Bronchial epithelial cell (primary cell): ENCODE measurements around the gene TMUB1. TPM values are rescaled to one million over a fixed set of nuclear protein-coding genes. Genes with fewer than 3 reads are reported as not detected.

Source experiments
- DNase-seq: peaks from one replicate; pipeline ENCODE4 v3.0.0-alpha.2; 2010; ENCODE audit warnings: low read depth
- FAIRE-seq: peaks from 2 replicates; lab custom pipeline; 2011; peaks lifted over from hg19 to GRCh38; lab: Jason Lieb, UNC
- H3K27me3 ChIP-seq: 2 replicates; pipeline ENCODE4 v1.5.1; 2011; ENCODE audit warnings: low read length; ENCODE audit not compliant: control insufficient read depth, insufficient read depth
- H3K36me3 ChIP-seq: 2 replicates; pipeline ENCODE4 v1.5.1; 2011; ENCODE audit warnings: low read length; ENCODE audit not compliant: control insufficient read depth, insufficient read depth
- H3K4me3 ChIP-seq: 2 replicates; pipeline ENCODE4 v1.5.1; 2011; ENCODE audit warnings: mild to moderate bottlenecking, low read depth, low read length, control low read depth
- total RNA-seq: library from RNA; depleted of rRNA; stranded (reverse); fragments of >200 nt; gene quantifications from 2 replicates; pipeline ENCODE4 v1.2.1, GENCODE V29; 2014
- TF ChIP-seq, protein P1 (sequence below): IDR thresholded peaks from 2 replicates; pipeline ENCODE4 v1.5.1; 2011; ENCODE audit warnings: mild to moderate bottlenecking, moderate library complexity, low read length, control low read depth, inconsistent platforms; ENCODE audit not compliant: insufficient read depth, severe bottlenecking

The TMUB1 gene
- total RNA-seq, 1 donor from 2014 or later = 9.0 TPM

DNA sequence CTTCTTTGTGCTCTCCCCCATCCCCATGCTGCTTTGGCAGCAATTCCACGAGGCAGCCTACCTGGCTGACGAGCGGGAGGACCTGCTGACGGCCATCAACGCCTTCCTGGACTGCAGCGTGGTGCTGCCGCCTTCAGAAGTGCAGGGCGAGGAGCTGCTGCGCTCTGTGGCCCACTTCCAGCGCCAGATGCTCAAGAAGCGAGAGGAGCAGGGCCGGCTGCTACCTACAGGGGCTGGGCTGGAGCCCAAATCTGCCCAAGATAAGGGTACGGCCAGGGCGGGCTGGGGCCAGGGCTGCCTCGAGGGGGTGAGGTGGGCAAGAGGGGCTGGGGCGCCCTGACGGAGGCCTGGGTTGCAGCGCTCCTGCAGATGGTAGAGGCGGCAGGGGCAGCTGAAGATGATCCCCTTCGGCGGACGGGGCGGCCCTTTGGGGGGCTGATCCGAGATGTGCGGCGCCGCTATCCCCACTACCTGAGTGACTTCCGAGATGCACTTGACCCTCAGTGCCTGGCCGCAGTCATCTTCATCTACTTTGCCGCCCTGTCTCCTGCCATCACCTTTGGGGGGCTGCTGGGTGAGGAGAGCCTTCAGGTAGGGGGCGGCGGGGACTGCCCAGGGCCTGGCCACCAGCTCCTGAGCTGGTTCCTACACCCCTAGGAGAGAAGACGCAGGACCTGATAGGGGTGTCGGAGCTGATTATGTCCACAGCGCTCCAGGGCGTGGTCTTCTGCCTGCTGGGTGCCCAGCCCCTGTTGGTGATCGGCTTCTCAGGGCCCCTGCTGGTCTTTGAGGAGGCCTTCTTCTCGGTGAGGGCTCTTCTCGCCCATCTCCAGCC, 12.0 kb downstream of the TMUB1 start:
- no peak overlapping the region for H3K4me3 ChIP-seq
- TF ChIP-seq, protein P1, sequence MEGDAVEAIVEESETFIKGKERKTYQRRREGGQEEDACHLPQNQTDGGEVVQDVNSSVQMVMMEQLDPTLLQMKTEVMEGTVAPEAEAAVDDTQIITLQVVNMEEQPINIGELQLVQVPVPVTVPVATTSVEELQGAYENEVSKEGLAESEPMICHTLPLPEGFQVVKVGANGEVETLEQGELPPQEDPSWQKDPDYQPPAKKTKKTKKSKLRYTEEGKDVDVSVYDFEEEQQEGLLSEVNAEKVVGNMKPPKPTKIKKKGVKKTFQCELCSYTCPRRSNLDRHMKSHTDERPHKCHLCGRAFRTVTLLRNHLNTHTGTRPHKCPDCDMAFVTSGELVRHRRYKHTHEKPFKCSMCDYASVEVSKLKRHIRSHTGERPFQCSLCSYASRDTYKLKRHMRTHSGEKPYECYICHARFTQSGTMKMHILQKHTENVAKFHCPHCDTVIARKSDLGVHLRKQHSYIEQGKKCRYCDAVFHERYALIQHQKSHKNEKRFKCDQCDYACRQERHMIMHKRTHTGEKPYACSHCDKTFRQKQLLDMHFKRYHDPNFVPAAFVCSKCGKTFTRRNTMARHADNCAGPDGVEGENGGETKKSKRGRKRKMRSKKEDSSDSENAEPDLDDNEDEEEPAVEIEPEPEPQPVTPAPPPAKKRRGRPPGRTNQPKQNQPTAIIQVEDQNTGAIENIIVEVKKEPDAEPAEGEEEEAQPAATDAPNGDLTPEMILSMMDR = no peak
- DNase-seq (no peak), FAIRE-seq (no peak)
- H3K36me3 ChIP-seq = peaks cover 45% of the 10 kb centered on the region
- H3K27me3 ChIP-seq = no peaks in the 10 kb centered on the region

DNA sequence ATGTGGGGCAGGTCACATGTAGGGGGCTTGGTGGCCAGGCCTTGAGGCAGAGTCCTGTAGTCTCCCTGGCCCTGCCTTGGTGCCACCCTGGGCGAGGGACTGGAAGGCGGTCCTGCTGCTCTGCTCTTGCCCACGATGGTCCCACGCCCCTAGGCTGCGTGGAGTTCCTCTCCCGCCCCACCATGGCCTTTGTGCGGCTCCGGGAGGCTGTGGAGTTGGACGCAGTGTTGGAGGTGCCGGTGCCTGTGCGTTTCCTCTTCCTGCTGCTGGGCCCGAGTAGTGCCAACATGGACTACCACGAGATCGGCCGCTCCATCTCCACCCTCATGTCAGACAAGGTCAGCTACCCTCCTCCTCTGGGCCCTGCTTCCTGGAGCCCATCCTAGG, 12.7 kb downstream of the TMUB1 start:
- DNase-seq (no peak), FAIRE-seq (no peak)
- Histone ChIP-seq H3K36me3 (peaks cover 45% of the 10 kb centered on the region), H3K27me3 (no peaks in the 10 kb centered on the region), H3K4me3 (no peak overlapping the region)
- TF ChIP-seq, protein P1 = no peak

DNA sequence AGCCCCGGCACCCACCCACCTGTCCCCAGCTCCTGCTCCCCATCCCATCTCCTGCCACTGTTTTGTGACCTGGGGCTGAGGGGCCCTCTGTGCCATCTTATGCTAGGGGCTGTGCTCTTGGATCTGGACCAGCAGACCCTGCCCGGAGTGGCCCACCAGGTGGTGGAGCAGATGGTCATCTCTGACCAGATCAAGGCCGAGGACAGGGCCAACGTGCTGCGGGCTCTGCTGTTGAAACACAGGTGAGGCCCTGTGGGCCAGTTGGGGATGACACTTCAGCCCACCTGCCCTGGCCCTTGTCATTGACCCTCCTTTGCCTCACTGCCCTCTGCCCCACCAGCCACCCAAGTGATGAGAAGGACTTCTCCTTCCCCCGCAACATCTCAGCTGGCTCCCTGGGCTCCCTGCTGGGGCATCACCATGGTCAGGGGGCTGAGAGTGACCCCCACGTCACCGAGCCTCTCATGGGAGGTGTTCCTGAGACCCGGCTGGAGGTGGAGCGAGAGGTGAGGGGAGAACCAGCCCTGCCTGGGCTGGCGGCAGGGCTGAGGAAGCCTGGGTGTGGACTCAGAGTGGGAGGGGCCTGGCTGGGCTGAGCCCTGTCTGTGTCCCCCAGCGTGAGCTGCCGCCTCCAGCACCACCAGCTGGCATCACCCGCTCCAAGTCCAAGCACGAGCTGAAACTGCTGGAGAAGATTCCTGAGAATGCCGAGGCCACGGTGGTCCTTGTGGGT, 13.3 kb downstream of the TMUB1 start:
- FAIRE-seq (no peak), DNase-seq (no peak)
- Histone ChIP-seq H3K4me3 (no peak overlapping the region), H3K27me3 (no peaks in the 10 kb centered on the region), H3K36me3 (peaks cover 44% of the 10 kb centered on the region)
- TF ChIP-seq, protein P1 = no peak

DNA sequence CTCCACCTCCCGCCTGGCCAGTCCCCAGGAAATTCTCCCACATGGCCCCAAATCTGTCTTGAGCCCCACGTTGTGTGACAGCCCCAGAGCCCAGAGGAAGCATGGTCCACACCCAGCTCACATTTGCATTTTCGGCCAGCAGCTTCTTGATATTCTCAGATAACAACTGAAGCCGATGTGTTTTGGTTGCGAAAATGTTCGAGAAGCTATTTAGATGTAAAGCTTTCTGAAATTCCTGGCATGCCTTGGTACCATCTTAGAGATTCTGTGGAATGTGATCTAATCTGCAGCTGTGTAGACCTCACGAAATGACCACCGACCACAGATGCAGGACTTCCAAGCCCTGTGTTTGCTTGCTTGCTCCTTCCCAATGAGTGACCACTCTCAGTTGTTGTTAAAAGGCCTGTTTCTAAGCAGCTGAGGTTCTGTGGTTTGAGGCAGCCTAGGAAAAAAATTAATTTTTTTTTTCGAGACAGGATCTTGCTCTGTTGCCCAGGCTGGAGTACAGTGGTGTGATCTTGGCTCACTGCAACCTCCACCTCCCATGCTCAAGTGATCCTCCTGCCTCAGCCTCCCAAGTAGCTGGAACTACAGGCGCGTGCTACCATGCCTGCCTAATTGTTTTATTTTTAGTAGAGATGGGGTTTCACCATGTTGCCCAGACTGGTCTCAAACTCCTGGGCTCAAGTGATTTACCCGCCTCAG, 15.1 kb downstream of the TMUB1 start:
- DNase-seq = no peak
- FAIRE-seq = no peak
- TF ChIP-seq, protein P1 = no peak
- Histone ChIP-seq H3K36me3 (peaks cover 39% of the 10 kb centered on the region), H3K4me3 (no peak overlapping the region), H3K27me3 (no peaks in the 10 kb centered on the region)

DNA sequence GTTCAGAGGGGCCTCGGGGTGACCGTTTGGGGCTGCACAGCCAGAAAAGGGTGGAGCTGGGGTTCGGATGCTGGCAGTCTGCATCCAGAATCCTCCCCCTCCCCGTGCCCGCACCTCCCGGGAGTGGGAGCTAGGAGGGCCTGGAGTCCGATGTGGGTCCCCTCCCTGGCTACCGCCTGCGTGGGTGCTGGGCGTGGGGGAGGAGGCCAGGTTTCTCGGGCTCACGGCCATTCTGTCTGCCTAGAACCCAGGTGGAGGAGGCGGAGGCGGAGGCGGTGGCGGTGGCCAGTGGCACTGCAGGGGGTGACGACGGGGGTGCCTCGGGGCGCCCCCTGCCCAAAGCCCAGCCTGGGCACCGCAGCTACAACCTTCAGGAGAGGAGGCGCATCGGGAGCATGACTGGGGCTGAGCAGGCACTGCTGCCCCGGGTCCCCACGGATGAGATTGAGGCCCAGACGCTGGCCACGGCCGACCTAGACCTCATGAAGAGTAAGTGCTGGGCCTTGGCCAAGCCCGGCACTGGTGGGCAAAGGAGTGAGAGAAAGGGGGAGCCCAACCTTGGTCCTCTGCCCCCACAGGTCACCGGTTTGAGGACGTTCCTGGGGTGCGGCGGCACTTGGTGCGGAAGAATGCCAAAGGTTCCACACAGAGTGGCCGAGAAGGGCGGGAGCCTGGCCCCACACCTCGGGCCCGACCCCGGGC, 16.9 kb downstream of the TMUB1 start:
- DNase-seq (no peak), FAIRE-seq (no peak)
- TF ChIP-seq, protein P1 = no peak
- Histone ChIP-seq H3K36me3 (peaks cover 39% of the 10 kb centered on the region), H3K4me3 (no peak overlapping the region), H3K27me3 (no peaks in the 10 kb centered on the region)
